ENCODE results near the gene ERCC2.

Gene ERCC2

GRCh38 chr19:45364696-45365095 is 5.7 kb downstream of the ERCC2 start:
- Histone ChIP-seq H3K4me1 (ENCODE audit: insufficient read depth, low read length) (no peaks in the 10 kb centered on the region), H3K36me3 (ENCODE audit: insufficient read depth, low read length) (peaks cover 71% of the 10 kb centered on the region), H3K9me3 (ENCODE audit: insufficient read depth, low read depth, low read length) (no peaks in the 10 kb centered on the region), H3K27ac (ENCODE audit: low read depth, low read length) (no peak overlapping the region), H3K27me3 (ENCODE audit: insufficient read depth, low read length) (no peaks in the 10 kb centered on the region), H3K4me3 (ENCODE audit: low read length) (no peak overlapping the region), H3K9ac (ENCODE audit: low read depth, low read length) (no peak overlapping the region)
- WGBS, result 86% methylated on average over 12 of the region's 12 CpGs

- H3K4me1 ChIP-seq (ENCODE audit: insufficient read depth, low read length), result no peaks in the 10 kb centered on the region
- H3K9me3 ChIP-seq (ENCODE audit: insufficient read depth, low read depth, low read length), result no peaks in the 10 kb centered on the region
- H3K4me3 ChIP-seq (ENCODE audit: low read length), result no peak overlapping the region
- peaks cover 78% of the 10 kb centered on the region for H3K36me3 ChIP-seq (ENCODE audit: insufficient read depth, low read length)
- WGBS, result 94% methylated on average over 44 of the region's 44 CpGs
- H3K9ac ChIP-seq (ENCODE audit: low read depth, low read length), result no peak overlapping the region
- H3K27ac ChIP-seq (ENCODE audit: low read depth, low read length), result no peak overlapping the region
- H3K27me3 ChIP-seq (ENCODE audit: insufficient read depth, low read length), result no peaks in the 10 kb centered on the region
Observed at GRCh38 chr19:45363861-45364459, 6.4 kb downstream of the ERCC2 start.

- Histone ChIP-seq H3K9ac (ENCODE audit: low read depth, low read length) (no peak overlapping the region), H3K27ac (ENCODE audit: low read depth, low read length) (no peak overlapping the region), H3K27me3 (ENCODE audit: insufficient read depth, low read length) (no peaks in the 10 kb centered on the region), H3K4me1 (ENCODE audit: insufficient read depth, low read length) (no peaks in the 10 kb centered on the region), H3K36me3 (ENCODE audit: insufficient read depth, low read length) (peaks cover 79% of the 10 kb centered on the region), H3K4me3 (ENCODE audit: low read length) (no peak overlapping the region), H3K9me3 (ENCODE audit: insufficient read depth, low read depth, low read length) (no peaks in the 10 kb centered on the region)
- WGBS, result 91% methylated on average over 16 of the region's 16 CpGs
Observed at GRCh38 chr19:45362291-45362690, 8.1 kb downstream of the ERCC2 start.

- Histone ChIP-seq H3K9ac (ENCODE audit: low read depth, low read length) (no peak overlapping the region), H3K27ac (ENCODE audit: low read depth, low read length) (no peak overlapping the region), H3K36me3 (ENCODE audit: insufficient read depth, low read length) (peaks cover 80% of the 10 kb centered on the region), H3K27me3 (ENCODE audit: insufficient read depth, low read length) (no peaks in the 10 kb centered on the region), H3K4me1 (ENCODE audit: insufficient read depth, low read length) (no peaks in the 10 kb centered on the region), H3K4me3 (ENCODE audit: low read length) (no peak overlapping the region), H3K9me3 (ENCODE audit: insufficient read depth, low read depth, low read length) (no peaks in the 10 kb centered on the region)
- whole genome bisulfite sequencing, result 97% methylated on average over 14 of the region's 14 CpGs
Observed at GRCh38 chr19:45361608-45362007, 8.8 kb downstream of the ERCC2 start.

- Histone ChIP-seq H3K36me3 (ENCODE audit: insufficient read depth, low read length) (peaks cover 89% of the 10 kb centered on the region), H3K27me3 (ENCODE audit: insufficient read depth, low read length) (no peaks in the 10 kb centered on the region), H3K27ac (ENCODE audit: low read depth, low read length) (no peak overlapping the region), H3K9ac (ENCODE audit: low read depth, low read length) (no peak overlapping the region), H3K4me3 (ENCODE audit: low read length) (no peak overlapping the region), H3K4me1 (ENCODE audit: insufficient read depth, low read length) (no peaks in the 10 kb centered on the region), H3K9me3 (ENCODE audit: insufficient read depth, low read depth, low read length) (no peaks in the 10 kb centered on the region)
- 94% methylated on average over 12 of the region's 12 CpGs for WGBS
Observed at GRCh38 chr19:45358213-45358792, 12.1 kb downstream of the ERCC2 start.

- Histone ChIP-seq H3K4me1 (ENCODE audit: insufficient read depth, low read length) (no peaks in the 10 kb centered on the region), H3K4me3 (ENCODE audit: low read length) (no peak overlapping the region), H3K27ac (ENCODE audit: low read depth, low read length) (no peak overlapping the region), H3K27me3 (ENCODE audit: insufficient read depth, low read length) (no peaks in the 10 kb centered on the region), H3K9ac (ENCODE audit: low read depth, low read length) (no peak overlapping the region), H3K9me3 (ENCODE audit: insufficient read depth, low read depth, low read length) (no peaks in the 10 kb centered on the region), H3K36me3 (ENCODE audit: insufficient read depth, low read length) (peaks cover 89% of the 10 kb centered on the region)
- WGBS, result 94% methylated on average over 11 of the region's 11 CpGs
Observed at GRCh38 chr19:45357445-45357783, 13.0 kb downstream of the ERCC2 start.

- Histone ChIP-seq H3K27me3 (ENCODE audit: insufficient read depth, low read length) (no peaks in the 10 kb centered on the region), H3K4me1 (ENCODE audit: insufficient read depth, low read length) (no peaks in the 10 kb centered on the region), H3K27ac (ENCODE audit: low read depth, low read length) (no peak overlapping the region), H3K36me3 (ENCODE audit: insufficient read depth, low read length) (peaks cover 89% of the 10 kb centered on the region), H3K4me3 (ENCODE audit: low read length) (no peak overlapping the region), H3K9ac (ENCODE audit: low read depth, low read length) (no peak overlapping the region), H3K9me3 (ENCODE audit: insufficient read depth, low read depth, low read length) (no peaks in the 10 kb centered on the region)
- 94% methylated on average over 20 of the region's 20 CpGs for WGBS
Observed at GRCh38 chr19:45356760-45357444, 13.5 kb downstream of the ERCC2 start.

- Histone ChIP-seq H3K4me3 (ENCODE audit: low read length) (no peak overlapping the region), H3K36me3 (ENCODE audit: insufficient read depth, low read length) (peaks cover 89% of the 10 kb centered on the region), H3K4me1 (ENCODE audit: insufficient read depth, low read length) (no peaks in the 10 kb centered on the region), H3K9ac (ENCODE audit: low read depth, low read length) (no peak overlapping the region), H3K27ac (ENCODE audit: low read depth, low read length) (no peak overlapping the region), H3K27me3 (ENCODE audit: insufficient read depth, low read length) (no peaks in the 10 kb centered on the region), H3K9me3 (ENCODE audit: insufficient read depth, low read depth, low read length) (no peaks in the 10 kb centered on the region)
- WGBS, result 97% methylated on average over 9 of the region's 9 CpGs
Observed at GRCh38 chr19:45355910-45356309, 14.5 kb downstream of the ERCC2 start.

DNA sequence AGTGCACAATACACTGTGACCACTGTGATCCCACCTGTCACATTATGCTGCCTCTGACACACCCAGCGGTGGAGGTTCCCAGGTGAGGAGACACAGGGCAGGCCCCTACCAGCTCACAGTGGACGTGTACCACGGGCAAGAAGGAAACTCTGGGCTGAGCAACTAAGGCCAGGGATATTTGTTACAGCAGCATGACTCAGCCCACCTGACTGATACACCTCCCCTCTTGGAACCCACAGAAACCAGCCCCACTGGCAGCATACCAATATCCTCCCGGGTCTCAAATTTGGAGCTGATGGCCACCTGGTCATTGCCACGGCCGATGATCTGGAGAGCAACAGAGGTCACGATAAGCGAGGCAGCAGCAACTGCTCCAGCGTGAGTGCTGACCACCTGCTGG is 15.0 kb downstream of the ERCC2 start:
- Histone ChIP-seq H3K36me3 (ENCODE audit: insufficient read depth, low read length) (peaks cover 92% of the 10 kb centered on the region), H3K9me3 (ENCODE audit: insufficient read depth, low read depth, low read length) (no peaks in the 10 kb centered on the region), H3K4me3 (ENCODE audit: low read length) (no peak overlapping the region), H3K4me1 (ENCODE audit: insufficient read depth, low read length) (no peaks in the 10 kb centered on the region), H3K27me3 (ENCODE audit: insufficient read depth, low read length) (no peaks in the 10 kb centered on the region), H3K9ac (ENCODE audit: low read depth, low read length) (no peak overlapping the region), H3K27ac (ENCODE audit: low read depth, low read length) (no peak overlapping the region)
- 97% methylated on average over 9 of the region's 9 CpGs for WGBS

- Histone ChIP-seq H3K4me1 (ENCODE audit: insufficient read depth, low read length) (no peaks in the 10 kb centered on the region), H3K9ac (ENCODE audit: low read depth, low read length) (no peak overlapping the region), H3K36me3 (ENCODE audit: insufficient read depth, low read length) (peaks cover 97% of the 10 kb centered on the region), H3K27ac (ENCODE audit: low read depth, low read length) (no peak overlapping the region), H3K27me3 (ENCODE audit: insufficient read depth, low read length) (no peaks in the 10 kb centered on the region), H3K9me3 (ENCODE audit: insufficient read depth, low read depth, low read length) (no peaks in the 10 kb centered on the region), H3K4me3 (ENCODE audit: low read length) (no peak overlapping the region)
- WGBS, result 91% methylated on average over 11 of the region's 11 CpGs
Observed at GRCh38 chr19:45354241-45354842, 16.0 kb downstream of the ERCC2 start.

DNA sequence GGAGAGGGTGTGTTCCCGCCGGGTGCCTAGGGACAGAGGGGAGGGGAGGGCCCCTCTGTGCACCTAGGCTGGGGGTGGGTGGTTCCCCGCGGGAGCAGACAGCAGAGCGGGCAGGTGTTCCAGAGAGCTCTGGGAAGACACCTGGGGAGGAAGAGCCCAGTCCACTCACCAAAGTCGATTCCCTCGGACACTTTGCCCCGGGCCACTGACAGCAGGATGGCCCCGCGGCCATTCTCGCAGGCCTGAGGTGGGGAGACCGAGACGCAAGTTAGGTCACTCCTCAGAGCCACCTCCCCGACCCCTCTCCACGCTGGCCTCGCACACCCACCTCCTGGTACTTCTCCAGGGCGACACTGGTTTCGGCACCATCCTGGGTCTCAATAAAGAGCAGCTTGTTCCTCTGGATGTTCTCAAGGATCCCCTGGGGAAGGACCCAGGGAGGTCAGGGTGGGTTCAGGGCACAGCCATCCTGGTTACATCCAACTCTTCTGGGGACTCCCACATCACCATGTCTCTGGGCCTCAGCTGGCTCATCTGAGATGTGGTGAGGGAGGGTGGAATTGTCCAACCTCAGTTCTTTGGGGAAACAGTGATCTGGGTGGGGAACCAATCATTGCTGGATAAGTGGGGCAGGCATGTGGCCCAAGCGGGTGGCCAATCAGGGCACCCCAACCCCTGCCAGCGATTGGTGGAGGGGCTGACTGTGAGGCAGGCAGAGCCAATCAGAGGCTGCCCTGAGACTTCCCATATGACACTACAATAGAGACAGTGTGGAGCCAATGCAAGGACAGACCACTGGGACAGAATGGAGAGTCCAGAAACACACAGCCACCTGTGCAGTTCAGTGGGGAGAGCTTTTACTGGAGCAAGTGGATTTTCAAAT is 17.2 kb downstream of the ERCC2 start:
- no peak overlapping the region for H3K9ac ChIP-seq (ENCODE audit: low read depth, low read length)
- H3K9me3 ChIP-seq (ENCODE audit: insufficient read depth, low read depth, low read length), result no peaks in the 10 kb centered on the region
- H3K4me1 ChIP-seq (ENCODE audit: insufficient read depth, low read length), result no peaks in the 10 kb centered on the region
- H3K27ac ChIP-seq (ENCODE audit: low read depth, low read length), result no peak overlapping the region
- no peak overlapping the region for H3K4me3 ChIP-seq (ENCODE audit: low read length)
- WGBS, result 95% methylated on average over 19 of the region's 20 CpGs
- H3K27me3 ChIP-seq (ENCODE audit: insufficient read depth, low read length), result no peaks in the 10 kb centered on the region
- H3K36me3 ChIP-seq (ENCODE audit: insufficient read depth, low read length), result peaks cover 87% of the 10 kb centered on the region

Measured in HUES64 (cell line).